GM03348 (cell line): ENCODE results near the gene KDM5B.
"Not testable (repeated sequence)": the region's sequence is repeated elsewhere in the genome, so short reads cannot be mapped to it uniquely, and the experiment has no call there.

Source experiments
- DNase-seq: peaks from one replicate; pipeline ENCODE4 v3.0.0; 2012; ENCODE audit warnings: low spot score

Gene KDM5B

GRCh38 chr1:202791077-202791747, 17.0 kb downstream of the KDM5B start:
- no peak for DNase-seq

- DNase-seq: no peak
Measured at GRCh38 chr1:202788800-202789199, 19.4 kb downstream of the KDM5B start.

- no peak for DNase-seq
Measured at GRCh38 chr1:202786804-202787203, 21.4 kb downstream of the KDM5B start.

- no peak for DNase-seq
Measured at GRCh38 chr1:202781180-202781579, 27.0 kb downstream of the KDM5B start.

GRCh38 chr1:202770135-202770534, 38.1 kb downstream of the KDM5B start:
- no peak for DNase-seq

GRCh38 chr1:202765721-202766120, 42.5 kb downstream of the KDM5B start:
- DNase-seq: no peak

GRCh38 chr1:202762019-202762418, 46.2 kb downstream of the KDM5B start:
- no peak for DNase-seq

GRCh38 chr1:202760589-202760988, 47.6 kb downstream of the KDM5B start:
- peak; percentile 13 for DNase-seq

GRCh38 chr1:202756391-202756790, 51.8 kb downstream of the KDM5B start:
- DNase-seq: no peak

- DNase-seq: no peak
Measured at GRCh38 chr1:202754293-202754692, 53.9 kb downstream of the KDM5B start.

GRCh38 chr1:202752774-202753173, 55.4 kb downstream of the KDM5B start:
- no peak for DNase-seq

- DNase-seq: no peak
Measured at GRCh38 chr1:202750761-202751160, 57.5 kb downstream of the KDM5B start.

GRCh38 chr1:202750024-202750423, 58.2 kb downstream of the KDM5B start:
- no peak for DNase-seq

- DNase-seq: no peak
Measured at GRCh38 chr1:202745323-202745888, 62.8 kb downstream of the KDM5B start.

- not testable (repeated sequence) for DNase-seq
Measured at GRCh38 chr1:202744770-202745169, 63.5 kb downstream of the KDM5B start.

GRCh38 chr1:202742496-202742895, 65.7 kb downstream of the KDM5B start:
- DNase-seq: no peak

- no peak for DNase-seq
Measured at GRCh38 chr1:202733251-202733650, 75.0 kb downstream of the KDM5B start.

GRCh38 chr1:202728951-202729350, 79.3 kb downstream of the KDM5B start:
- DNase-seq: no peak

GRCh38 chr1:202725526-202725925, 82.7 kb downstream of the KDM5B start:
- DNase-seq: no peak

- DNase-seq: no peak
Measured at GRCh38 chr1:202723708-202724107, 84.5 kb downstream of the KDM5B start.

GRCh38 chr1:202723046-202723445, 85.2 kb downstream of the KDM5B start:
- DNase-seq: not testable (repeated sequence)

- no peak for DNase-seq
Measured at GRCh38 chr1:202716654-202717053, 91.6 kb downstream of the KDM5B start.

GRCh38 chr1:202714202-202714601, 94.0 kb downstream of the KDM5B start:
- DNase-seq: not testable (repeated sequence)

- no peak for DNase-seq
Measured at GRCh38 chr1:202713110-202713509, 95.1 kb downstream of the KDM5B start.
